ENCODE measurements around the gene SLC27A3. TPM values are rescaled to one million over a fixed set of nuclear protein-coding genes. Genes with fewer than 3 reads are reported as not detected.
"Not testable (repeated sequence)": the region's sequence is repeated elsewhere in the genome, so short reads cannot be mapped to it uniquely, and the experiment has no call there.

The SLC27A3 gene
- polyA plus RNA-seq, 5 donors = 33.3 to 47.9 (median 41.6) TPM

DNA sequence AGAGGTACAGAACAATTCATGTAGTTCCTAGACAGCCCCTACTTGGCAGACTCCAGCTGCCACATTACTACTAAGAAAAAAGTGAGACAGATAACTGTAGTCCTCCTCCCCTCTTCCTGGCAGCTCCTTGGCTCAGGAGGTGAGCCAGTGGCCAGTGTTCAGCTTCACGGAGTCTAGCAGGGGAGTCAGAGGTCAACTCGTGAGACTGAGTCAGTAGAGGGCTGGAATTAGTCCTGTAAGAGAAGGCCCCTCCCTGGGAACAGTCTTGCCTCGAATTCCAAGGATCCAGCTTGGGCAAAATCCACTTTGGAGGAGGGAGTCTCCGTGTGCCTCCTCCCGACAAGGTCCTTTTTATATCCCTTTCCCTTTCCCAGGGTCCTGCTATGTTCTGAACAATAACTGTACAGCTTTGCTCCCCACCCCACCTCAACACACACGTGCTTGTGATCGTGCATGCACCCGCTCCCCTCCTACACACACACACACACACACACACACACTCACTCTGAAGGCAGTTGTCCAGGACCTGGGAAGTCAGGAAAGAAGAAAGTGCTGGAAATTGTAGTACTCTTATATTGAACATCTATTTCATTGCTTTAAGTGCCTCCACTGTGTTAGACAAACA, 22.5 kb upstream of the SLC27A3 start:
- DNase-seq = no peak

DNA sequence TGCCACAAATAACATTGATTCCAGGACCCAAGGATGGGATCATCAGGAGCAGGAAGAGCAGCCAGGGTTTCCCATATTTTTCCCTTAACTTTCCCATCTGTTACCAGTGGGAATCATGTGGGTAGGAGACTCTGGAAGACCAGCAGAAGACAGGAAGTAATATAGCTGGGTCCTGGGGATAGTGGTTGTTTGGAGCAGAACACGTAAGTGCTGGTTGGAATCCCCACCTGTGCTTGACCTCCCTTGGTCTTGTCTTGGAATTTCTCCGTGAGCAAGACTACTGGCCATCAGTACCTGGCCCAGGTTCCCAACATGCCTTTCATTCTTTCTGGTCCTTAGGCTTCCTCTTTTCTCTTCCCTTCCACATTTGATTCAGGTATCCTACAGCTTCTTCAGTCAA, 20.9 kb upstream of the SLC27A3 start:
- DNase-seq = no peak

DNA sequence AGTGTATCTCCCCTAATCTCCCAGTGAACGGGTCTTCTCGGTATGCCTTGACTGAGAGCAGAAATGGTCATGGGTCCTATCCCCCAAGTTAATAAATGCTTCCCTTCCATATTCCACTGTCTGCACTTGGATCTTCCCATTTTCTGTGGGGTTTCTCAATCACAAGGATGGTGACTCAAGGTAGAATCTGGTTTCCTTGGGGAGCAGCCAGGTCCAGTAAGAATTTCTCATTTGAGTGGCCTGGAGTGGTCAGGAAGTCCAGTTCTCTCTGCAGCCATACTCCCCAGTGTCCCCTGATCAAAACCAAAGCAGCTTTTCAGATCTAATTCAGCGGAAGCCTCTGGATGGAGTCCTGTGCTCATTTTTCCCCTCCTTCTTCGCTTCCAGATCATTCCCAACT, 14.8 kb upstream of the SLC27A3 start:
- no peak for DNase-seq

DNA sequence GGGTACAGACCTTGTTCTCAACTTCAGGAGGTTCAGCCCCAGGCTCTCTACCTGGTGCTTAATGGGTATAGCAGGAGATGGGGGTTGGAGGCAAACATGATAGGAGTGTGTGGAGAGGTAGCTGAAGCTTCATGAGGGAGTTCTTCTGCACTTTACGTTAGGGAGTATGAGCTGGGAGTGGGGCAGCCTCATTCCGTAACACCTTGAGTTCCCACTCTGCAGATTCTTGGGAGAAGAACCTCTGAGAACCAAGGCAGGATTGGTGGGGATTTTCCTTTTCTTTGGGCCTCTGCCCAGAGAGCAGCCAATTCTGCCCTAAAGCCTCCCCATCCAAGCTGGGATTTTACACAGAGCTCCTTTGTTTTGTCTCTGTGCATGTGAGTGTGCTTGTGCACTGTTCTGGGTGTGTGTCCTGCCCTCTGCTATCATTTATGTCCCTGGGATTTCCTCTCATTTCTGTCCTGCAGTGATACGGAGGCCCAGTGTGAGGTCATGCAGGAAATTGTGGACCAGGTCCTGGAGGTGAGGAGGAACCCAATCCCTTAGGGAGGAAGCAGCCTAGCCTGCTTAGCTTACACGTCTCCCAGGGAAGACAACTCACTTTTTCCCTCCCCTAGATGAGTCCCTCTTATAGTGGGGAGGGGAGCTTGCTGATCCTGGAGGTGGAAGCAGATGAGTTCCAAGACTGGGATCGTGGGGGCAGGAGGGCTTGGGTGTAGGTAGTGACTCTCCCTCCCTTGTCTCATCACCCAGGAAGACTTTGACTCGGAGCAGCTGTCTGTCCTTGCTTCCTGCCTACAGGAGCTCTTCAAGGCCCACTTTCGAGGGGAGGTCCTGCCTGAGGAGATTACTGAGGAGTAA, 11.6 kb upstream of the SLC27A3 start:
- no peak for DNase-seq

DNA sequence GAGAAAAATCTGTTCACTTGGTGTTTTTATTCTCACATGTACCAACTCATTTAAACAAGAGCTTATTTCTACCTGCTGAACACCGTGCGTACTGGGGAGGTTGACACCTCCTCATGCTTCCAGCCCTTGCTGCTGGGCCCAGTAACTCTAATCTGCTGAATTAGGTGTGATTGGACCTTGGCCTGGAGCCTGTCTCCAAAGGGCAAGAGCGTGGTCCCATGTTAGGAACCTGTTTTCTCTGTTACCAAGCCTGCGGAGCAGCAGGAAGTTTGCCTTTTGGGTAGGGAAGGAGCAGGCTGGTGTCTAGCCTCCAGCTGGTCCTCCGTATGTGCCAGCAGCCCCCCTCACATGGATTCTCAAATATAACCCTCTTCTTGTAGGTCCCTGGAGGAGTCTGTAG, 10.9 kb upstream of the SLC27A3 start:
- DNase-seq = no peak

DNA sequence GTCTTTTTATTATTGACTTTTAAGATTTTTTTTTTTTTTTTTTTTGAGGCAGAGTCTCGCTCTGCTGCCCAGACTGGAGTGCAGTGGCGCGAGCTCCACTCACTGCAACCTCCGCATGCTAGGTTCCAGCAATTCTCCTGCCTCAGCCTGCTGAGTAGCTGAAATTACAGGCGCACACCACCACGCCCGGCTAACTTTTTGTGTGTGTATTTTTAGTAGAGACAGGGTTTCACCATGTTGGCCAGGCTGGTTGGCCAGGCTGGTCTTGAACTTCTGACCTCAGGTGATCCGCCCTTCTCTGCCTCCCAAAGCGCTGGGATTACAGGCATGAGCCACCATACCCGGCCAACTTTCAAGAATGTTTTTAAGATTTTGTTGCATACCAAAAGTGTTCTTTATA, 8.5 kb upstream of the SLC27A3 start:
- not testable (repeated sequence) for DNase-seq

DNA sequence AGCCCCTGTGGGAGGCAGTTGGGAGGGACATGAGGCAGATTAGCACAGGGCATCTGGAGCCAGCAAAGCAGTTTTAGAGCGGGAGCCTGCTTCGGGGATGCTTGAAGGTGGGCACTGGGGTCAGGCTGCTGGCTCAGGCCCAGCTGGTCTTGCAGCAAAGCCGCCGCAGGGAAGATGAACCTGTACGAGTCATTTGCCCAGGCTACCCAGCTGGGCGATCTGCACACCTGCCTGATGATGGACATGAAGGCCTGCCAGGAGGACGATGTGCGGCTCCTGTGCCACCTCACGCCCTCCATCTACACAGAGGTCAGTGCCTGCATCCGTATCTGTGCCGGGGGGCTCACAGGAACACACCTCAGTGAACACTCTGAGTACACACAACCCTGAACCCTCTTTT, 7.7 kb upstream of the SLC27A3 start:
- DNase-seq = no peak

DNA sequence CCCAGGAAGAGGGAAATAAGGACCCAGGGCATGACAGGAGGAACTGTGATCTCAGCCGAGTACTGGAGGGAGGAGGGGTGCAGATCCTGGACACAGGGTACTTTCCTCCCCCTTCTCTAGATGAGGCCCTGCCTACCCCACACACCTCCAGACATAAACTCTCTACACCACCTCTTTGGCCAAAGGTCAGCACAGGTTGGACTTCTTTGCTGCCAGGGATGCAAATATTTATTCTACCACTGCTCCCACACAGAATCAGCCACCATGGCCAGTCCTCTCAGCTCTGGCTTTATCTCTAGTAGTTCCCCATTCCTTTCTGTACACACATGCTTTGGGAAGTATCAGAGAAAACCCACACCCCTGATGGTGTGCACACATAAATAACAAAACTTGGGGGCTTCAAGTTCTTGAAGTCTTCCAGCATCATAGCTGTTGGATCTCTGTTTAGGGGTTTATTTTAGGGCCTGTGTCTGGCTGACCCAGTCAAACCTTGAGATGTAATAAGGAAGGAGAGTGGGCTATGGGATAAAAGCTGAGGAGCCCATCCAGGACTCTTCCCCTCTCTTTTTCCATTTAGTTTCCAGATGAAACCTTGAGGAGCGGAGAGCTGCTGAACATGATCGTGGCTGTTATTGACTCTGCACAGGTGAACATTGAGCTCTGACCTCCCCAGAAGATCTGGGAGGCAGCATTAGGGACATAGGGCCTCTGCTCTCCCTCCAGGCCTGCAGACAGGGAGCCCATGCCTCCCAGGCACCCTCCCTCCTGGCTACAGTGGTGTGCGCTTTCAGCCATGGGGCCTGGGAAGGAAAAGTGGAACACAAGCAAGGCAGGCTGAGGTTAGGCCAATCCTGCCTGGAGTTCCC, 6.7 kb upstream of the SLC27A3 start:
- no peak for DNase-seq

DNA sequence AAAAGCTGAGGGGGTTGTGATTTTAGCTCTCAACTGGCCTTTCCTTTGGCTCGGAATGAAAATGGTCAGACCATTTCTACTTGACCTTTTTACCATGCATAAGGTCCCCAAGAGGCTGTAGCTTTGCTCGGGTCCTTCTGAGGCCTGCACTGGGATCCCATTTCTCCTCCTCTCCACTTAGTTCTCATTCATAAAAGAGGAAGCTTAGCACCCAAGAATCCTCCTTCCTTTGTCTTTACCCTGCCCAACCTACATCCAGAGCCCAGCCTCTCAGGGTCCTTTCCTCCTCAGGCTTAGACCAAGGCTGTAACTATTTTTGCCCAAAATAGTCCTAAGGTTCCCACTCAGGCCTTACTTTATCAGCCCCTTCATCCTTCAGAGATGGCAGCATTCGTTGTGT, 6.0 kb upstream of the SLC27A3 start:
- DNase-seq = no peak

DNA sequence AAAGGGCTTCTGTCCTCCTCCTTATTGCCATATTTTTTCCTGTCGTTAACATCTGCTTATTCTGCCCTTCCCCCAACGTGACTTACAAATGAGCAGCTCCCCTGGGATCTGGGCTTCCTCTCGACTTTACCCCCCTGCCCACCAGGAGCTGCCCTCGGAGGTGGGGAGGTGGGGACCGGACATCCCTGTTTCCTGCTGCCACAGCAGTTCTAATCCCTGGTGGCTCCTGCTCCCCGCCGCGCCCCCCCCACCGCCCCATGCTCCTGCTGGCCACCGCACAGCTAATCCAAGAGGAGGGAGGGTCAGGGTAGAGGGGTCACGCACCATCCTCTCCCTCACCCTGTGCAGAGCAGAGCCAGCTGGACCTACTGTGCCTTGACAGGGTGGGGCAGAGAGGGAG, 4.4 kb upstream of the SLC27A3 start:
- DNase-seq = no peak

DNA sequence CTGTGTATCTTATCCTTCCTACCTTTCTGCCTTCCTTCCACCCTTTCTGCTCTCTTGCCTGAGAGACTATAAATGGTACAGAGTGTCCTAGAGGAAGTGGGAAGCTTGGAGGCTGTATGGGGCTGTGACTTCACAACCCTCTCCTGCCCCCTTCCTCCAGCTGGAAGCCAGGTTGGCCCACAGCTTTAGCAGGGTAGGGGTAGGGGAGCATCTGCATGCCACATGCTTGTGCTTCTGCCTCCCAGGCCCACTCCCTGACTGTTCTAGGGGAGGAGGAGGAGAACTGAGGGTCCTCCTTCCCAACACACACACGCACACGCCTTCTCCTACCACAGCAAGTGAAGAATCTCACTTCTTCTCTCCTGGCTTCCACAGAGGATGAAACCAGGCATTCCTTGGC, 3.9 kb upstream of the SLC27A3 start:
- DNase-seq = no peak

DNA sequence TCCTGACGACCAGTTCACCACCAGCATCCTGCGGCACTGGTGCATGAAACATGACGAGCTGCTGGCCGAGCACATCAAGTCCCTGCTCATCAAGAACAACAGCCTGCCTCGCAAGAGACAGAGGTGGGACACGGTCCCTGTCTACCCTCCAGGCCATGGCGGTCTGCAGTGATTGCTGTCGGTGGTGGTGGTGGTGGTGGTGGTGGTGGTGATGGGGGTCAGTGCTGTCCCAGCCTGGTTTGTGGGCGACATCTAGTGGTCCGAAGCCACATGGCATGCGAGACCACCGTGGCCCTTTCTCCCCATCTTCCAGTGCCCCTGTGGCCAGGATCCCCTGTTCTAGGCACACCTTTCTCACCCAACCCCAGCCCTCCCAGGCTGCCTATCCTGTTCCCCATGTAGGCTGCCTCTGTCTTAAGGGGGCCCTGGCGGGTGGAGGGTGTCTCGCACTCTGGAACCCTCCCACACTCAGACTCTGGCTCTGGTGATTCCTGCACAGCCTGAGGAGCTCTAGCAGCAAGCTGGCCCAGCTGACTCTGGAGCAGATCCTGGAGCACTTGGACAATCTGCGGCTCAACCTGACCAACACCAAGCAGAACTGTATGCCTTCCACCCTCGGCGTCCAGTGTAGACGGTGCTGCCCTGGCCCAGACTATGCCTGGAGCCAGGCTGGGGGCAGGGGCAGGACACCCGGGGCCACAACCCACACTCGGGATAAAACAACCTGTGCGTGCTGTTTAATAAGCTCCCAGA, 3.2 kb upstream of the SLC27A3 start:
- DNase-seq = no peak

DNA sequence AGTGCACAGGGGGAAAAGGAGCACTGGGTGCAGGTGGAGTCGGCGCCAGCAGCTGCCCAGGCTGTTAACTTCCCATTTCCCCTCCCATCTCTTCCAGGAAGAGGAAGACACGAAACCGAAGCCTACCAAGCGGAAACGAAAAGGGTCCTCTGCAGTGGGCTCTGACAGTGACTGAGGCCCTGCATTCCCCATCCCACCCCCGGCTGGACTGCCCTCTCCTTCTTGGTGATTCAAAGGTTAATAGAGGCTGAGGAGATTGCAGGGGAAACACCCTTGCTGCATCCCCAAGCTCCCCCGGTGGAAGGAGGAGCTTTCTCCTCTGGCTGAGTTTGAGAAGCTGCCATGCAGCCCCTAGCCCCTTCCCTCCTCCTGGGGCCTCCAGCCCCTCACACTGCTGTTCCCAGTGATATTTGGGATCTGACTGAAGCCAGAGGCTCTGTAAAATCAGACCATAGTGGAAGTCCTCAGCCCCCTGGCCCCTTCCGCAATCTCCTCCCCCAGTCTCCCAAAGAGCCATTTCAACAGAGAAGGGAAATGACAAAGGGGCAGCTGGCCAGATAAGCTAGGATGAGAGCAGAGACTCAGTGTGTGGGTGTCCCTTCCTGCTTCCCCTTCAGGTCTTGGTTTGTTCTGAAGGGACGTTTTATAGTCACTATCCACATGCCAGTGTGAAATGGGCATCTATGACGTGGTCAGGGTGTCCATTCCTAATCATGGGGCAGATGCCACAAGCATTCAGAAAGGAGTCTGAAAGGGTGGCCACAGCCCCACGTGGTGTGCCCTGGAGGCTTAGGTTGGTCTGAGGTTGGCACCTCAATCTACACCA, 1.9 kb upstream of the SLC27A3 start:
- DNase-seq = no peak

DNA sequence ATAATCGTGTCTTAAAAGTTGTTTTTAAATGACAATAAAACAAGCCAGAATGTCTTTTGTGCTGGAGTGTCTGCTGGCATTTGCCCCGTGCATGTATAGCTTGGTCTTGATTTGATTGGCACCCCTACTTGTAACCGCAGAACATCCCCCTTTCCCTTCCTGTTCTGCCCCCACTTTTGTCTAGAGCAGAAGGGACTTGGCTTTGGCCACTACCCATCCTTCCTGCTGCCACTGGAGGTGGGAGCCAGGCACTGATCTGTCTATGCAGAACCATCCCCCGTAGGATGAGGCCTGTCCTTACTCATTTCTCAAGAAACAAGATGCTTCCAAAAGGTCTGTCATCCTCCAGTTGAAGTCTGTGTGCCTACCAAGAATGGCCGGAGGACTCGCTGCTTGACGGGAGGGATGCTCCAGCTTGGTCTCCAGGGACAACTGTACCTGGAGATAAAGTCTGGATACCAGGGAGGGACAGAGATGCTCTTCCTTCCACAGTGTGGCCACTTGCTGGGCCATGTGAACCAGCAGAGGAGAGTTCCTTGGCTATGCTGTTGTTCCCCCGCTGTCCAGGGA, 1.1 kb upstream of the SLC27A3 start:
- DNase-seq = no peak

DNA sequence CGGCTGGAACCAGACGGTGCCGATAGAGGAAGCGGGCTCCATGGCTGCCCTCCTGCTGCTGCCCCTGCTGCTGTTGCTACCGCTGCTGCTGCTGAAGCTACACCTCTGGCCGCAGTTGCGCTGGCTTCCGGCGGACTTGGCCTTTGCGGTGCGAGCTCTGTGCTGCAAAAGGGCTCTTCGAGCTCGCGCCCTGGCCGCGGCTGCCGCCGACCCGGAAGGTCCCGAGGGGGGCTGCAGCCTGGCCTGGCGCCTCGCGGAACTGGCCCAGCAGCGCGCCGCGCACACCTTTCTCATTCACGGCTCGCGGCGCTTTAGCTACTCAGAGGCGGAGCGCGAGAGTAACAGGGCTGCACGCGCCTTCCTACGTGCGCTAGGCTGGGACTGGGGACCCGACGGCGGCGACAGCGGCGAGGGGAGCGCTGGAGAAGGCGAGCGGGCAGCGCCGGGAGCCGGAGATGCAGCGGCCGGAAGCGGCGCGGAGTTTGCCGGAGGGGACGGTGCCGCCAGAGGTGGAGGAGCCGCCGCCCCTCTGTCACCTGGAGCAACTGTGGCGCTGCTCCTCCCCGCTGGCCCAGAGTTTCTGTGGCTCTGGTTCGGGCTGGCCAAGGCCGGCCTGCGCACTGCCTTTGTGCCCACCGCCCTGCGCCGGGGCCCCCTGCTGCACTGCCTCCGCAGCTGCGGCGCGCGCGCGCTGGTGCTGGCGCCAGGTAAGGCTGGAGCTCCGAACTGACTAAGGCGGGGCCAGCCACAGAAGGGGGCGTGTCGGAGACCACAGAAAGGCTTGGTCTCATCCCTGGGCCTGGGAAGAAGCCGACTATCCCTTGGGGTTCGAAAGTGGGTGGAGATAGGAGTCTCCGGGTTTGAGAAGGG, 486 bp downstream of the SLC27A3 start:
- peak; percentile 63 to 64 for DNase-seq

DNA sequence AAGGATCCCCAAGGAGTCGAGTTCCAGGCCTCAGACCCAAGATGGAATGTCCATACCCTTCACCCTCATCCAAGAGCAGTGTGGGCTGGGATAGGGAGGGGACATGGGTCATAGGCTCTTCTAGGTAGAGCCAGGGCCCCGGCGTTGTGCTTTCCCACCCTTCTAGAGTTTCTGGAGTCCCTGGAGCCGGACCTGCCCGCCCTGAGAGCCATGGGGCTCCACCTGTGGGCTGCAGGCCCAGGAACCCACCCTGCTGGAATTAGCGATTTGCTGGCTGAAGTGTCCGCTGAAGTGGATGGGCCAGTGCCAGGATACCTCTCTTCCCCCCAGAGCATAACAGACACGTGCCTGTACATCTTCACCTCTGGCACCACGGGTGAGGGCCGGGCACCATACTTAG, 1.1 kb downstream of the SLC27A3 start:
- DNase-seq = no peak

DNA sequence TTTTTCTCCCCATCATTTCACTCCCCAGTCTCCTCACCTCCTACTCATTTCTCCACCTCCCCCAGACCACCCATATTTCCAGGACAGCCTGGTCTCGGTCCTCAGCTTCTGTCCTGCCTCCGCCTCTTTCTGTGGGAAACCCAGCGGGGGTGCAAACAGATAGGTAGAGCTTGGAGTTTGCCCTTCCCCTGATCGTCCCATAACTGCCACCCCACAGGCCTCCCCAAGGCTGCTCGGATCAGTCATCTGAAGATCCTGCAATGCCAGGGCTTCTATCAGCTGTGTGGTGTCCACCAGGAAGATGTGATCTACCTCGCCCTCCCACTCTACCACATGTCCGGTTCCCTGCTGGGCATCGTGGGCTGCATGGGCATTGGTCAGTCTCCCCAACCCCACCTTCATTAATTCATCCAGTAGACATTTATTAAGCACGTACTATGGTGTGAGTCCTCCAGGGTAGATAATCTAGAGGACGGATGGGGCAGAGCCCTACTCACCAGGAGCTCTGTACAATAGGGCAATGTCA, 1.7 kb downstream of the SLC27A3 start:
- no peak for DNase-seq

DNA sequence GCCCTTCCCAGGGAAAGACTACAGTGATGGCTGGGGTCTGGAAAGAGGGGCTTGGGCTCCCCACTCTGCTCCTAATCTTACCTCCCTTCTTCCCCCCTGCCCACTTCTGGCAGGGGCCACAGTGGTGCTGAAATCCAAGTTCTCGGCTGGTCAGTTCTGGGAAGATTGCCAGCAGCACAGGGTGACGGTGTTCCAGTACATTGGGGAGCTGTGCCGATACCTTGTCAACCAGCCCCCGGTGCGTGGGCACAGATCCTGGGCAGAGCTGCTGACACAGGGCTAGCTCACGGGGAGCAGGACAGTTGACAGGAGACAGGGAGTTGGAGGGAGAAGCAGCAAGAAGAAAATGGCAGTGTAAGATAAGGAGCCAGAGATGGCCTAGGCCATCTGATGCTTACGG, 2.4 kb downstream of the SLC27A3 start:
- no peak for DNase-seq

Data from right lung (tissue), 5 donors.